GM23338 (cell line): ENCODE data around the gene LPO. TPM values are rescaled to one million over a fixed set of nuclear protein-coding genes. Genes with fewer than 3 reads are reported as not detected.

Source experiments
- ATAC-seq: fragments of 200-7000 bp; cut with Tn5 transposase; 3 replicates; pipeline ENCODE4 v1.9.1; 2020
- DNase-seq: peaks from one replicate; pipeline ENCODE4 v3.0.0-alpha.2; 2015; ENCODE audit warnings: low spot score
- H2AFZ ChIP-seq: fragments of 200-600 bp; sonication (generic); 2 replicates; pipeline ENCODE4 v1.8.0; 2016; ENCODE audit warnings: antibody characterized with exemption, mild to moderate bottlenecking, moderate library complexity
- H3F3A ChIP-seq: fragments of 200-600 bp; sonication (generic); replicated peaks from 2 replicates; pipeline ENCODE4 v1.8.0; 2017; ENCODE audit warnings: antibody characterized with exemption, mixed run types, low read depth
- H3K27ac ChIP-seq: fragments of 200-600 bp; sonication (generic); 2 replicates; pipeline ENCODE4 v1.6.1; 2016; ENCODE audit warnings: low read depth
- H3K27me3 ChIP-seq: fragments of 200-600 bp; sonication (generic); 2 replicates; pipeline ENCODE4 v1.8.0; 2016; ENCODE audit warnings: mild to moderate bottlenecking, mixed run types, moderate library complexity; ENCODE audit not compliant: insufficient read depth
- H3K36me3 ChIP-seq: fragments of 200-600 bp; sonication (generic); 2 replicates; pipeline ENCODE4 v1.8.0; 2016; ENCODE audit warnings: mild to moderate bottlenecking; ENCODE audit not compliant: insufficient read depth
- H3K4me1 ChIP-seq: fragments of 200-600 bp; sonication (generic); 2 replicates; pipeline ENCODE4 v1.8.0; 2016; ENCODE audit warnings: mild to moderate bottlenecking, moderate library complexity; ENCODE audit not compliant: insufficient read depth
- H3K4me2 ChIP-seq: fragments of 200-600 bp; sonication (generic); 2 replicates; pipeline ENCODE4 v1.7.1; 2017; ENCODE audit warnings: mixed run types
- H3K4me3 ChIP-seq: fragments of 200-600 bp; sonication (generic); 2 replicates; pipeline ENCODE4 v1.6.1; 2016; ENCODE audit warnings: mixed run types
- H3K79me2 ChIP-seq: fragments of 200-600 bp; sonication (generic); replicated peaks from 2 replicates; pipeline ENCODE4 v1.8.0; 2017; ENCODE audit warnings: mild to moderate bottlenecking; ENCODE audit not compliant: insufficient read depth
- H3K9me2 ChIP-seq: fragments of 200-600 bp; sonication (generic); 2 replicates; pipeline ENCODE4 v1.8.0; 2017; ENCODE audit not compliant: insufficient read depth
- H4K20me1 ChIP-seq: fragments of 200-600 bp; sonication (generic); replicated peaks from 2 replicates; pipeline ENCODE4 v1.8.0; 2017; ENCODE audit warnings: mild to moderate bottlenecking; ENCODE audit not compliant: insufficient read depth
- H3K27ac Mint-ChIP-seq: 2 replicates; pipeline ENCODE4 v1.8.0; 2020; ENCODE audit warnings: inconsistent platforms, mild to moderate bottlenecking, moderate library complexity, mixed read lengths
- H3K27me3 Mint-ChIP-seq: 3 replicates; pipeline ENCODE4 v1.8.0; 2022; ENCODE audit warnings: low read depth, mild to moderate bottlenecking, moderate library complexity, mixed read lengths, inconsistent platforms; ENCODE audit not compliant: insufficient read depth, poor library complexity
- H3K36me3 Mint-ChIP-seq: 3 replicates; pipeline ENCODE4 v1.8.0; 2021; ENCODE audit warnings: low read depth, mild to moderate bottlenecking, inconsistent platforms, moderate library complexity, mixed read lengths
- H3K4me1 Mint-ChIP-seq: 3 replicates; pipeline ENCODE4 v1.8.0; 2020; ENCODE audit warnings: mild to moderate bottlenecking, inconsistent platforms, mixed read lengths
- H3K4me3 Mint-ChIP-seq: 3 replicates; pipeline ENCODE4 v1.8.0; 2021; ENCODE audit warnings: moderate library complexity, mild to moderate bottlenecking, inconsistent platforms, mixed read lengths
- H3K9me3 Mint-ChIP-seq: 3 replicates; pipeline ENCODE4 v1.8.0; 2020; ENCODE audit warnings: moderate library complexity, mild to moderate bottlenecking, inconsistent platforms, mixed read lengths
- ETS1 ChIP-seq: IDR thresholded peaks from 2 replicates; pipeline ENCODE4 v1.6.1; 2016; ENCODE audit warnings: antibody characterized with exemption
- NANOG ChIP-seq: IDR thresholded peaks from 2 replicates; pipeline ENCODE4 v1.6.1; 2016; ENCODE audit warnings: antibody characterized with exemption, borderline replicate concordance
- POLR2AphosphoS5 ChIP-seq: IDR thresholded peaks from 2 replicates; pipeline ENCODE4 v1.6.1; 2016; ENCODE audit warnings: antibody characterized with exemption, low read depth
- STAT1 ChIP-seq: IDR thresholded peaks from one replicate; pipeline ENCODE4 v1.6.1; 2016; ENCODE audit warnings: antibody characterized with exemption; ENCODE audit not compliant: unreplicated experiment
- ZNF114 ChIP-seq: fragments of 250-450 bp; sonication (Bioruptor Pico); IDR thresholded peaks from 2 replicates; pipeline ENCODE4 v1.5.0; 2020; ENCODE audit warnings: mild to moderate bottlenecking, moderate library complexity
- ZNF331 ChIP-seq: fragments of 250-450 bp; sonication (Bioruptor Pico); IDR thresholded peaks from 2 replicates; pipeline ENCODE4 v1.5.0; 2020; ENCODE audit warnings: low read depth, mild to moderate bottlenecking, moderate library complexity
- ZNF462 ChIP-seq: fragments of 250-450 bp; sonication (Bioruptor Pico); IDR thresholded peaks from 2 replicates; pipeline ENCODE4 v1.5.0; 2020; ENCODE audit warnings: mild to moderate bottlenecking, moderate library complexity
- polyA plus RNA-seq: library from polyadenylated mRNA; unstranded; fragments of >200 nt; fragmentation: Nextera tagmentation; extraction: Ambion mirVana; gene quantifications from 2 replicates; pipeline ENCODE4 v1.2.1, GENCODE V29; 2016
- total RNA-seq: library from RNA; depleted of rRNA; stranded (reverse); fragments of >200 nt; shearing (Covaris generic); gene quantifications from 2 replicates; pipeline ENCODE4 v1.2.3, GENCODE V29; 2014

Gene LPO
- total and polyA plus RNA-seq, 2 experiments from 2014 or later = 0.13 to 0.35 TPM

- TF ChIP-seq ZNF462 (CRISPR knock-in tag) (no peak), ZNF331 (no peak), NANOG (no peak)
Measured at GRCh38 chr17:58277802-58278595, 39.6 kb downstream of the LPO start (continued).

GRCh38 chr17:58278661-58279015 is 40.3 kb downstream of the LPO start:
- Histone ChIP-seq H3F3A (no peaks in the 10 kb centered on the region), H3K27me3 (peaks cover 30% of the 10 kb centered on the region), H3K9me2 (peaks cover 5% of the 10 kb centered on the region; the same call in 1 of the 2 replicates), H3K79me2 (no peaks in the 10 kb centered on the region), H3K4me1 (peaks cover under 1% of the 10 kb centered on the region; the same call in 1 of the 2 replicates), H3K4me2 (peak overlapping the region; percentile 16; the same call in 1 of the 2 replicates), H4K20me1 (no peaks in the 10 kb centered on the region), H2AFZ (peak overlapping the region; percentile 90), H3K27ac (no peak overlapping the region), H3K36me3 (no peaks in the 10 kb centered on the region), H3K4me3 (peak overlapping the region; percentile 25; the same call in 1 of the 2 replicates)
- peak; percentile 14 for ATAC-seq
- no peak overlapping the region for H3K27ac Mint-ChIP-seq
- TF ChIP-seq STAT1 (no peak), NANOG (no peak), ZNF462 (CRISPR knock-in tag) (no peak), ETS1 (no peak), POLR2AphosphoS5 (no peak), ZNF114 (CRISPR knock-in tag) (no peak)
- H3K4me1 Mint-ChIP-seq = peaks cover 7% of the 10 kb centered on the region
- H3K9me3 Mint-ChIP-seq = no peaks in the 10 kb centered on the region
- no peak for DNase-seq
- peaks cover 21% of the 10 kb centered on the region for H3K27me3 Mint-ChIP-seq
- no peaks in the 10 kb centered on the region for H3K36me3 Mint-ChIP-seq
- no peak overlapping the region for H3K4me3 Mint-ChIP-seq
